ENCODE measurements around the gene DGKD.

Gene DGKD

GRCh38 chr2:233339427-233339826, 14.9 kb upstream of the DGKD start:
- no peak for DNase-seq

- DNase-seq: no peak
These were observed 13.0 kb upstream of the DGKD start for GRCh38 chr2:233341296-233341695.

- no peak for DNase-seq
These were observed 12.0 kb upstream of the DGKD start for GRCh38 chr2:233342301-233342700.

- DNase-seq: no peak
These were observed 11.1 kb upstream of the DGKD start for GRCh38 chr2:233343171-233343705.

- no peak for DNase-seq
These were observed 7.9 kb upstream of the DGKD start for GRCh38 chr2:233346376-233346775.

- DNase-seq: no peak
These were observed 7.4 kb upstream of the DGKD start for GRCh38 chr2:233346930-233347329.

- no peak for DNase-seq
These were observed 5.0 kb upstream of the DGKD start for GRCh38 chr2:233349005-233349998.

GRCh38 chr2:233350708-233351107, 3.6 kb upstream of the DGKD start:
- no peak for DNase-seq

GRCh38 chr2:233351423-233351822, 2.9 kb upstream of the DGKD start:
- no peak for DNase-seq

GRCh38 chr2:233352141-233352842, 2.0 kb upstream of the DGKD start:
- DNase-seq: no peak

GRCh38 chr2:233353101-233353768, 1.1 kb upstream of the DGKD start:
- DNase-seq: no peak

- DNase-seq: no peak
These were observed 218 bp downstream of the DGKD start for GRCh38 chr2:233354500-233354924.

- DNase-seq: no peak
These were observed 779 bp downstream of the DGKD start for GRCh38 chr2:233354971-233355574.

GRCh38 chr2:233355916-233356315, 1.6 kb downstream of the DGKD start:
- no peak for DNase-seq

- no peak for DNase-seq
These were observed 2.4 kb downstream of the DGKD start for GRCh38 chr2:233356546-233357308.

GRCh38 chr2:233358335-233358734, 4.0 kb downstream of the DGKD start:
- DNase-seq: no peak

- DNase-seq: no peak
These were observed 4.7 kb downstream of the DGKD start for GRCh38 chr2:233358947-233359346.

GRCh38 chr2:233359823-233360222, 5.5 kb downstream of the DGKD start:
- DNase-seq: no peak

GRCh38 chr2:233360771-233361176, 6.5 kb downstream of the DGKD start:
- no peak for DNase-seq

- no peak for DNase-seq
These were observed 7.0 kb downstream of the DGKD start for GRCh38 chr2:233361297-233361696.

- no peak for DNase-seq
These were observed 8.4 kb downstream of the DGKD start for GRCh38 chr2:233362742-233363141.

- no peak for DNase-seq
These were observed 9.5 kb downstream of the DGKD start for GRCh38 chr2:233363744-233364235.
